GM23338 (cell line): Measurements from ENCODE around the gene NAMPT. TPM values are rescaled to one million over a fixed set of nuclear protein-coding genes. Genes with fewer than 3 reads are reported as not detected.

Experiments used
- ATAC-seq: fragments of 200-7000 bp; cut with Tn5 transposase; 3 replicates; pipeline ENCODE4 v1.9.1; 2020
- DNase-seq: peaks from one replicate; pipeline ENCODE4 v3.0.0-alpha.2; 2015; ENCODE audit warnings: low spot score
- H2AFZ ChIP-seq: fragments of 200-600 bp; sonication (generic); 2 replicates; pipeline ENCODE4 v1.8.0; 2016; ENCODE audit warnings: antibody characterized with exemption, mild to moderate bottlenecking, moderate library complexity
- H3F3A ChIP-seq: fragments of 200-600 bp; sonication (generic); replicated peaks from 2 replicates; pipeline ENCODE4 v1.8.0; 2017; ENCODE audit warnings: antibody characterized with exemption, mixed run types, low read depth
- H3K27ac ChIP-seq: fragments of 200-600 bp; sonication (generic); 2 replicates; pipeline ENCODE4 v1.6.1; 2016; ENCODE audit warnings: low read depth
- H3K27me3 ChIP-seq: fragments of 200-600 bp; sonication (generic); 2 replicates; pipeline ENCODE4 v1.8.0; 2016; ENCODE audit warnings: mild to moderate bottlenecking, mixed run types, moderate library complexity; ENCODE audit not compliant: insufficient read depth
- H3K36me3 ChIP-seq: fragments of 200-600 bp; sonication (generic); 2 replicates; pipeline ENCODE4 v1.8.0; 2016; ENCODE audit warnings: mild to moderate bottlenecking; ENCODE audit not compliant: insufficient read depth
- H3K4me1 ChIP-seq: fragments of 200-600 bp; sonication (generic); 2 replicates; pipeline ENCODE4 v1.8.0; 2016; ENCODE audit warnings: mild to moderate bottlenecking, moderate library complexity; ENCODE audit not compliant: insufficient read depth
- H3K4me2 ChIP-seq: fragments of 200-600 bp; sonication (generic); 2 replicates; pipeline ENCODE4 v1.7.1; 2017; ENCODE audit warnings: mixed run types
- H3K4me3 ChIP-seq: fragments of 200-600 bp; sonication (generic); 2 replicates; pipeline ENCODE4 v1.6.1; 2016; ENCODE audit warnings: mixed run types
- H3K79me2 ChIP-seq: fragments of 200-600 bp; sonication (generic); replicated peaks from 2 replicates; pipeline ENCODE4 v1.8.0; 2017; ENCODE audit warnings: mild to moderate bottlenecking; ENCODE audit not compliant: insufficient read depth
- H3K9me2 ChIP-seq: fragments of 200-600 bp; sonication (generic); 2 replicates; pipeline ENCODE4 v1.8.0; 2017; ENCODE audit not compliant: insufficient read depth
- H4K20me1 ChIP-seq: fragments of 200-600 bp; sonication (generic); replicated peaks from 2 replicates; pipeline ENCODE4 v1.8.0; 2017; ENCODE audit warnings: mild to moderate bottlenecking; ENCODE audit not compliant: insufficient read depth
- H3K27ac Mint-ChIP-seq: 2 replicates; pipeline ENCODE4 v1.8.0; 2020; ENCODE audit warnings: inconsistent platforms, mild to moderate bottlenecking, moderate library complexity, mixed read lengths
- H3K27me3 Mint-ChIP-seq: 3 replicates; pipeline ENCODE4 v1.8.0; 2022; ENCODE audit warnings: low read depth, mild to moderate bottlenecking, moderate library complexity, mixed read lengths, inconsistent platforms; ENCODE audit not compliant: insufficient read depth, poor library complexity
- H3K36me3 Mint-ChIP-seq: 3 replicates; pipeline ENCODE4 v1.8.0; 2021; ENCODE audit warnings: low read depth, mild to moderate bottlenecking, inconsistent platforms, moderate library complexity, mixed read lengths
- H3K4me1 Mint-ChIP-seq: 3 replicates; pipeline ENCODE4 v1.8.0; 2020; ENCODE audit warnings: mild to moderate bottlenecking, inconsistent platforms, mixed read lengths
- H3K4me3 Mint-ChIP-seq: 3 replicates; pipeline ENCODE4 v1.8.0; 2021; ENCODE audit warnings: moderate library complexity, mild to moderate bottlenecking, inconsistent platforms, mixed read lengths
- H3K9me3 Mint-ChIP-seq: 3 replicates; pipeline ENCODE4 v1.8.0; 2020; ENCODE audit warnings: moderate library complexity, mild to moderate bottlenecking, inconsistent platforms, mixed read lengths
- CREB1 ChIP-seq: fragments of 250-450 bp; sonication (Bioruptor Pico); IDR thresholded peaks from 2 replicates; pipeline ENCODE4 v1.5.0; 2020; ENCODE audit warnings: low read depth, mild to moderate bottlenecking, moderate library complexity
- CTCF ChIP-seq, 2 experiments: fragments of 200-600 bp in 1 of 2; sonication (generic) in 1 of 2; conservative IDR thresholded peaks; 2 replicates each; pipeline versions ENCODE4 v1.5.1 to v1.6.1; 2016 to 2017; ENCODE audit warnings: antibody characterized with exemption in 2 of 2, low read depth in 2 of 2, mild to moderate bottlenecking in 2 of 2, moderate library complexity in 1 of 2
- ETS1 ChIP-seq: IDR thresholded peaks from 2 replicates; pipeline ENCODE4 v1.6.1; 2016; ENCODE audit warnings: antibody characterized with exemption
- EZH2 ChIP-seq: fragments of 200-600 bp; sonication (generic); IDR thresholded peaks from one replicate; pipeline ENCODE4 v1.8.0; 2017; ENCODE audit warnings: antibody characterized with exemption, mild to moderate bottlenecking, low read depth; ENCODE audit not compliant: unreplicated experiment
- EZH2phosphoT487 ChIP-seq: fragments of 200-600 bp; sonication (generic); IDR thresholded peaks from one replicate; pipeline ENCODE4 v1.8.1; 2018; ENCODE audit warnings: antibody characterized with exemption; ENCODE audit not compliant: unreplicated experiment
- JUNB ChIP-seq: IDR thresholded peaks from one replicate; pipeline ENCODE4 v1.6.1; 2016; ENCODE audit warnings: antibody characterized with exemption; ENCODE audit not compliant: unreplicated experiment
- NANOG ChIP-seq: IDR thresholded peaks from 2 replicates; pipeline ENCODE4 v1.6.1; 2016; ENCODE audit warnings: antibody characterized with exemption, borderline replicate concordance
- POLR2AphosphoS5 ChIP-seq: IDR thresholded peaks from 2 replicates; pipeline ENCODE4 v1.6.1; 2016; ENCODE audit warnings: antibody characterized with exemption, low read depth
- REST ChIP-seq: IDR thresholded peaks from one replicate; pipeline ENCODE4 v1.6.1; 2018; ENCODE audit warnings: antibody characterized with exemption; ENCODE audit not compliant: unreplicated experiment
- STAT1 ChIP-seq: IDR thresholded peaks from one replicate; pipeline ENCODE4 v1.6.1; 2016; ENCODE audit warnings: antibody characterized with exemption; ENCODE audit not compliant: unreplicated experiment
- ZNF114 ChIP-seq: fragments of 250-450 bp; sonication (Bioruptor Pico); IDR thresholded peaks from 2 replicates; pipeline ENCODE4 v1.5.0; 2020; ENCODE audit warnings: mild to moderate bottlenecking, moderate library complexity
- ZNF331 ChIP-seq: fragments of 250-450 bp; sonication (Bioruptor Pico); IDR thresholded peaks from 2 replicates; pipeline ENCODE4 v1.5.0; 2020; ENCODE audit warnings: low read depth, mild to moderate bottlenecking, moderate library complexity
- ZNF462 ChIP-seq: fragments of 250-450 bp; sonication (Bioruptor Pico); IDR thresholded peaks from 2 replicates; pipeline ENCODE4 v1.5.0; 2020; ENCODE audit warnings: mild to moderate bottlenecking, moderate library complexity
- polyA plus RNA-seq: library from polyadenylated mRNA; unstranded; fragments of >200 nt; fragmentation: Nextera tagmentation; extraction: Ambion mirVana; gene quantifications from 2 replicates; pipeline ENCODE4 v1.2.1, GENCODE V29; 2016
- total RNA-seq: library from RNA; depleted of rRNA; stranded (reverse); fragments of >200 nt; shearing (Covaris generic); gene quantifications from 2 replicates; pipeline ENCODE4 v1.2.3, GENCODE V29; 2014

The NAMPT gene
- total and polyA plus RNA-seq, 2 experiments from 2014 or later: 37.9 to 73.9 TPM

- no peaks in the 10 kb centered on the region for H3K27me3 ChIP-seq
- H3K79me2 ChIP-seq: peaks cover 50% of the 10 kb centered on the region
- H3K4me3 ChIP-seq: peak overlapping the region; percentile 79
- no peaks in the 10 kb centered on the region for H3K9me2 ChIP-seq
- ATAC-seq: peak; percentile 41
- peak overlapping the region; percentile 73 for H3K27ac ChIP-seq
- TF ChIP-seq ZNF331 (CRISPR knock-in tag): no peak
- no peak for TF ChIP-seq ZNF462 (CRISPR knock-in tag)
- no peak for TF ChIP-seq CTCF (conservative IDR thresholded peaks at IDR 0.05; ENCODE audit: low read depth in 2 of 2)
- no peak for TF ChIP-seq EZH2
- TF ChIP-seq STAT1: no peak
- TF ChIP-seq EZH2phosphoT487: no peak
- TF ChIP-seq POLR2AphosphoS5: no peak
- TF ChIP-seq ETS1: no peak
- TF ChIP-seq CREB1 (CRISPR knock-in tag): no peak
- no peak for TF ChIP-seq ZNF114 (CRISPR knock-in tag)
- no peak for TF ChIP-seq NANOG
- no peak for TF ChIP-seq REST
- TF ChIP-seq JUNB: no peak
- Mint-ChIP-seq H3K4me1 (peaks cover 28% of the 10 kb centered on the region), H3K36me3 (no peaks in the 10 kb centered on the region), H3K27me3 (peaks cover 5% of the 10 kb centered on the region), H3K4me3 (peak overlapping the region; percentile 90), H3K9me3 (no peaks in the 10 kb centered on the region), H3K27ac (peak overlapping the region; percentile 80)
- peak overlapping the region; percentile 60; the same call in 1 of the 2 replicates for H2AFZ ChIP-seq
- H3K4me2 ChIP-seq: peak overlapping the region; percentile 86
- H3K36me3 ChIP-seq: no peaks in the 10 kb centered on the region
- peak; percentile 63 for DNase-seq
- H3F3A ChIP-seq: peaks cover 4% of the 10 kb centered on the region
- peaks cover 37% of the 10 kb centered on the region for H4K20me1 ChIP-seq
- peaks cover 31% of the 10 kb centered on the region for H3K4me1 ChIP-seq
Measured at GRCh38 chr7:106283831-106284713, 711 bp downstream of the NAMPT start.
